A549 (cell line): ENCODE data around the gene NDFIP1. TPM values are rescaled to one million over a fixed set of nuclear protein-coding genes. Genes with fewer than 3 reads are reported as not detected.

ENCODE experiments used
- ATAC-seq, 2 experiments: fragments of 200-7000 bp in 1 of 2; fragments of >200 bp in 1 of 2; cut with Nextera tagmentation in 1 of 2; cut with Tn5 transposase in 1 of 2; 3 replicates each; pipeline versions ENCODE4 v1.8.0 to v1.9.1; 2018 to 2020; ENCODE audit warnings: mild to moderate bottlenecking in 1 of 2, moderate library complexity in 1 of 2
- CTCF ChIA-PET: fragments of 300-600 bp; sonication (Branson Sonifier 250); formaldehyde crosslinking; extraction: SDS; loops from one replicate; lab custom pipeline; 2021; ENCODE audit warnings: antibody characterized with exemption, inconsistent platforms; lab: Yijun Ruan, JAX
- POLR2A ChIA-PET: fragments of 350-600 bp; formaldehyde crosslinking; extraction: SDS; loops from one replicate; lab custom pipeline; 2021; ENCODE audit warnings: antibody characterized with exemption, inconsistent platforms; lab: Yijun Ruan, JAX
- DNase-seq, 2 experiments: peaks; one replicate each; pipeline versions ENCODE4 v3.0.0 to v3.0.0-alpha.2; 2011 to 2016; ENCODE audit warnings: low read depth in 1 of 2, low spot score in 1 of 2
- FAIRE-seq: peaks from 2 replicates; lab custom pipeline; 2011; peaks lifted over from hg19 to GRCh38; lab: Jason Lieb, UNC
- H3K27ac ChIP-seq, 2 experiments: fragments of >200 bp; sonication (Bioruptor Twin); formaldehyde crosslinking; 3 replicates each; pipeline ENCODE4 v1.5.1; 2016 to 2017
- H3K4me1 ChIP-seq: fragments of >200 bp; sonication (Bioruptor Twin); formaldehyde crosslinking; 3 replicates; pipeline ENCODE4 v1.6.1; 2016
- H3K4me2 ChIP-seq: fragments of >200 bp; sonication (Bioruptor Twin); formaldehyde crosslinking; 3 replicates; pipeline ENCODE4 v1.6.1; 2016
- H3K4me3 ChIP-seq: fragments of >200 bp; sonication (Bioruptor Twin); formaldehyde crosslinking; 3 replicates; pipeline ENCODE4 v1.5.1; 2016
- H3K9me3 ChIP-seq: fragments of >200 bp; sonication (Bioruptor Twin); formaldehyde crosslinking; 3 replicates; pipeline ENCODE4 v1.6.1; 2016
- CBX2 ChIP-seq: fragments of 200-600 bp; sonication (generic); IDR thresholded peaks from 2 replicates; pipeline ENCODE4 v1.6.1; 2016; ENCODE audit warnings: low read depth, mild to moderate bottlenecking, borderline replicate concordance
- CBX8 ChIP-seq: fragments of 200-600 bp; sonication (generic); IDR thresholded peaks from 2 replicates; pipeline ENCODE4 v1.6.1; 2016
- CEBPB ChIP-seq, 2 experiments: fragments of >200 bp in 1 of 2; sonication (Bioruptor Twin) in 1 of 2; formaldehyde crosslinking in 1 of 2; IDR thresholded peaks; 2 replicates each; pipeline ENCODE4 v1.6.1; 2012 to 2016
- EHF ChIP-seq: fragments of 250-450 bp; sonication (Bioruptor Pico); IDR thresholded peaks from 2 replicates; pipeline ENCODE4 v1.5.0; 2020; ENCODE audit warnings: mild to moderate bottlenecking
- FOSB ChIP-seq: fragments of 250-450 bp; sonication (Bioruptor Pico); IDR thresholded peaks from 2 replicates; pipeline ENCODE4 v1.5.0; 2020; ENCODE audit warnings: mild to moderate bottlenecking, moderate library complexity
- HOXA7 ChIP-seq: fragments of 250-450 bp; sonication (Bioruptor Pico); IDR thresholded peaks from 2 replicates; pipeline ENCODE4 v1.5.0; 2020; ENCODE audit warnings: mild to moderate bottlenecking, moderate library complexity
- HOXB5 ChIP-seq: fragments of 250-450 bp; sonication (Bioruptor Pico); IDR thresholded peaks from 2 replicates; pipeline ENCODE4 v1.5.0; 2020; ENCODE audit warnings: mild to moderate bottlenecking, moderate library complexity
- KDM1A ChIP-seq: fragments of 200-600 bp; sonication (generic); IDR thresholded peaks from 2 replicates; pipeline ENCODE4 v1.6.1; 2016; ENCODE audit warnings: low read depth, mild to moderate bottlenecking
- KDM5A ChIP-seq: fragments of 200-600 bp; sonication (generic); IDR thresholded peaks from 2 replicates; pipeline ENCODE4 v1.6.1; 2016; ENCODE audit warnings: antibody characterized with exemption, mild to moderate bottlenecking
- MYC ChIP-seq: IDR thresholded peaks from 2 replicates; pipeline ENCODE4 v1.6.1; 2012; ENCODE audit warnings: mild to moderate bottlenecking, inconsistent platforms, low read length, improper control_type of control experiment, borderline replicate concordance
- NFE2L2 ChIP-seq: fragments of 150-350 bp; conservative IDR thresholded peaks from 2 replicates; pipeline ENCODE4 v1.6.1; 2014; ENCODE audit warnings: low read length
- NR3C1 ChIP-seq: fragments of >200 bp; sonication (Bioruptor Twin); formaldehyde crosslinking; IDR thresholded peaks from 3 replicates; pipeline ENCODE4 v1.6.1; 2017
- RCOR1 ChIP-seq: fragments of 150-350 bp; IDR thresholded peaks from 2 replicates; pipeline ENCODE4 v1.6.1; 2014; ENCODE audit warnings: antibody characterized with exemption, low read length, low read depth
- RFX5 ChIP-seq: fragments of 450-650 bp; IDR thresholded peaks from 2 replicates; pipeline ENCODE4 v1.7.1; 2014; ENCODE audit warnings: antibody characterized with exemption, mild to moderate bottlenecking, moderate library complexity
- TFCP2L1 ChIP-seq: fragments of 250-450 bp; sonication (Bioruptor Pico); IDR thresholded peaks from 2 replicates; pipeline ENCODE4 v1.5.0; 2021; ENCODE audit warnings: mild to moderate bottlenecking
- ZC3H11A ChIP-seq: fragments of 450-650 bp; IDR thresholded peaks from 2 replicates; pipeline ENCODE4 v1.6.1; 2014; ENCODE audit warnings: antibody characterized with exemption, mild to moderate bottlenecking
- ZNF302 ChIP-seq: fragments of 250-450 bp; sonication (Bioruptor Pico); IDR thresholded peaks from 2 replicates; pipeline ENCODE4 v1.9.0; 2021; ENCODE audit warnings: inconsistent platforms, mild to moderate bottlenecking, moderate library complexity
- ZSCAN20 ChIP-seq: fragments of 250-450 bp; sonication (Bioruptor Pico); IDR thresholded peaks from 2 replicates; pipeline ENCODE4 v1.8.0; 2022; ENCODE audit warnings: mild to moderate bottlenecking, moderate library complexity
- WGBS: methylation state at CpG from one replicate; pipeline ENCODE4 v1.1.6; 2017; ENCODE audit errors: missing lambda C conversion rate; 5-methylcytosine and 5-hydroxymethylcytosine counted together
- polyA plus RNA-seq, 4 experiments: library from polyadenylated mRNA; depleted of rRNA in 3 of 4; stranded (reverse); fragments of >200 nt; fragmentation: RNase III in 1 of 4; extraction: RNeasy Plus Mini Kit Qiagen cat#74134 plus additional on column Dnase treatment in 1 of 4; gene quantifications; 2 replicates in 3 of 4; 3 replicates in 1 of 4; pipeline ENCODE4 v1.2.3, GENCODE V29; 2011 to 2017
- TF ChIP-seq, protein P1 (sequence below): IDR thresholded peaks from 2 replicates; pipeline ENCODE4 v1.6.1; 2012; ENCODE audit warnings: low read depth, borderline replicate concordance
- TF ChIP-seq, protein P2 (sequence below): IDR thresholded peaks from 2 replicates; pipeline ENCODE4 v1.6.1; 2012
- TF ChIP-seq, protein P3 (sequence below): fragments of 450-650 bp; IDR thresholded peaks from 2 replicates; pipeline ENCODE4 v1.6.1; 2014; ENCODE audit warnings: antibody characterized with exemption

Gene NDFIP1
- polyA plus RNA-seq, 2 of the 4 experiments (the other 2 are of a cell fraction), result 42.4 to 58.0 TPM

DNA sequence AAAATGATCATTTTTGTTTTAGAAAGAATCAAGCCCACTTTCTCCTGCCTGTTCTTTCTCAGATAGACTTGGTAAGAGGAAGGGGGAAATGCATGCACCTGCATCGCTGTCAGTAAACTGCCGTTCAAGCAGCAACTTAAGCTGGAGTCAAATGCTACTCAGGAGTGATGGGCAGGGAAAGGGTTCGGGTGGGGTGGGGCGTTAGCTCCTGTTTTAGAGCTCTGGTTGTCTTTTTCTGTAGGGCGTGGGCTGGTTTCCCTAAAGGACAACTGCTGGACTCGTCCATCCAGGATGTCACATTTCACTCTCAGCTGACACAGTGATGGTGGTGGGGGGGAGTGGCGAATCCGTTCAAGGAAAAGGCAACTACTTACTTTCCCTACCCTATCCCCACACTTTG, 75.0 kb downstream of the NDFIP1 start:
- ChIA-PET POLR2A (no interaction called here), CTCF (interaction anchor here (1.1 kb wide), 1 partner anchor 366 kb away, joined by 4 read pairs; no protein-coding TSS in a partner anchor)
- Histone ChIP-seq H3K4me3 (no peak overlapping the region), H3K4me1 (no peaks in the 10 kb centered on the region), H3K4me2 (no peak overlapping the region), H3K9me3 (no peaks in the 10 kb centered on the region), H3K27ac (no peak overlapping the region)
- ATAC-seq (no peak), FAIRE-seq (no peak), DNase-seq (no peak)
- WGBS, result 69% methylated on average over 8 of the region's 8 CpGs
- TF ChIP-seq HOXB5 (CRISPR knock-in tag) (no peak), ZC3H11A (no peak), CBX8 (no peak)
- TF ChIP-seq, protein P1, sequence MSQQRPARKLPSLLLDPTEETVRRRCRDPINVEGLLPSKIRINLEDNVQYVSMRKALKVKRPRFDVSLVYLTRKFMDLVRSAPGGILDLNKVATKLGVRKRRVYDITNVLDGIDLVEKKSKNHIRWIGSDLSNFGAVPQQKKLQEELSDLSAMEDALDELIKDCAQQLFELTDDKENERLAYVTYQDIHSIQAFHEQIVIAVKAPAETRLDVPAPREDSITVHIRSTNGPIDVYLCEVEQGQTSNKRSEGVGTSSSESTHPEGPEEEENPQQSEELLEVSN, result no peak
- TF ChIP-seq, protein P2, sequence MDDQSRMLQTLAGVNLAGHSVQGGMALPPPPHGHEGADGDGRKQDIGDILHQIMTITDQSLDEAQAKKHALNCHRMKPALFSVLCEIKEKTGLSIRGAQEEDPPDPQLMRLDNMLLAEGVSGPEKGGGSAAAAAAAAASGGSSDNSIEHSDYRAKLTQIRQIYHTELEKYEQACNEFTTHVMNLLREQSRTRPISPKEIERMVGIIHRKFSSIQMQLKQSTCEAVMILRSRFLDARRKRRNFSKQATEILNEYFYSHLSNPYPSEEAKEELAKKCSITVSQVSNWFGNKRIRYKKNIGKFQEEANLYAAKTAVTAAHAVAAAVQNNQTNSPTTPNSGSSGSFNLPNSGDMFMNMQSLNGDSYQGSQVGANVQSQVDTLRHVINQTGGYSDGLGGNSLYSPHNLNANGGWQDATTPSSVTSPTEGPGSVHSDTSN, result no peak
- TF ChIP-seq, protein P3, sequence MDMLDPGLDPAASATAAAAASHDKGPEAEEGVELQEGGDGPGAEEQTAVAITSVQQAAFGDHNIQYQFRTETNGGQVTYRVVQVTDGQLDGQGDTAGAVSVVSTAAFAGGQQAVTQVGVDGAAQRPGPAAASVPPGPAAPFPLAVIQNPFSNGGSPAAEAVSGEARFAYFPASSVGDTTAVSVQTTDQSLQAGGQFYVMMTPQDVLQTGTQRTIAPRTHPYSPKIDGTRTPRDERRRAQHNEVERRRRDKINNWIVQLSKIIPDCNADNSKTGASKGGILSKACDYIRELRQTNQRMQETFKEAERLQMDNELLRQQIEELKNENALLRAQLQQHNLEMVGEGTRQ, result no peak

DNA sequence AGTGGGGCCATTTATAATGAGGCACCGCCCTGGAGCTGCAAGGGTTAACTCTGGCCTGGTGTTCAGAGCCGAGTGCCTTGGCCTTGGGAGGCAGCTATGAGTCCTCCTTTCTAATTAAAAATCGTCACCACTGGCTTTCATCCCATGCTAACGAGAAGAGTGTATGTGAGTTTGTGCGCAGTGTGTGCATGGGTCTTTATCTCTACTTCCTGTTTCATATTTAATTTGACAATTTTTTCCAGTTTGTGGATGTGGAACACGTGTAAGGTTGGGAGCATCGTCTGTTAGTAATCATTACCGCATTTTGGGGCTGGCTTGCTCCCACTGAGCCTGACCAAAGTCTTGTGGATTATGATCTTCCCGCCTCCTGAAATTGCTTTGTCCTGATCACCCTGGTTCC, 76.4 kb downstream of the NDFIP1 start:
- Histone ChIP-seq H3K9me3 (no peaks in the 10 kb centered on the region), H3K4me3 (no peak overlapping the region), H3K27ac (no peak overlapping the region), H3K4me1 (no peaks in the 10 kb centered on the region)
- ChIA-PET POLR2A (no interaction called here), CTCF (interaction anchor here (0.6 to 1.9 kb wide), 3 partner anchors 9 to 141 kb away, joined by 3 to 6 read pairs (median 4); no protein-coding TSS in a partner anchor)
- TF ChIP-seq ZNF302 (CRISPR knock-in tag) (no peak), HOXA7 (CRISPR knock-in tag) (no peak), EHF (CRISPR knock-in tag) (no peak), MYC (no peak), KDM5A (no peak), RCOR1 (no peak), NR3C1 (no peak), RFX5 (no peak), CEBPB (IDR thresholded peaks at IDR 0.05) (no peak), KDM1A (no peak), ZSCAN20 (CRISPR knock-in tag) (no peak), CBX2 (no peak), FOSB (CRISPR knock-in tag) (no peak)
- TF ChIP-seq, protein P2, result no peak
- TF ChIP-seq, all 56 proteins: peak for 0
- no peak overlapping the region for H3K4me2 ChIP-seq
- DNase-seq (no peak), FAIRE-seq (no peak), ATAC-seq (no peak)
- WGBS, result 73% methylated on average over 9 of the region's 9 CpGs

DNA sequence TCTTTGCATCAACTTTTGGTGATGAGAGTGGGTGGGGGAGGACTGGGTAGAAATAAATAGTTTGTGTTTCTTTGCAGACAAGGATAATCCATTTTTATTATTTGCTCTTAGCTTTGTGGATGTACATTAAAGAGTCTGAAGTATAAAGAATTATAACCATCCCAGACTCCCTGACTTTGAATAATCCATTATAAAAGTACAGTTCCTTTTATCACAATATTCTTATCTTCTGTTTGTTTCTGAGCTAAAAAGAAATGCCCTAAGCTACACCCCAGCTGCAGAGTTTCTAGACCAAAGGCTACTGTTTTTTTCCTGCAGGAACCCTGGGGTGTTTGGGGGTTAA, 77.9 kb downstream of the NDFIP1 start:
- FAIRE-seq (no peak), DNase-seq (no peak), ATAC-seq (no peak)
- Histone ChIP-seq H3K4me1 (no peaks in the 10 kb centered on the region), H3K4me3 (no peak overlapping the region), H3K4me2 (no peak overlapping the region), H3K9me3 (no peaks in the 10 kb centered on the region), H3K27ac (no peak overlapping the region)
- POLR2A ChIA-PET, result no interaction called here
- CTCF ChIA-PET, result interaction anchor here (1.4 to 4.1 kb wide), 6 partner anchors 8 to 363 kb away, joined by 4 to 16 read pairs (median 5); no protein-coding TSS in a partner anchor
- TF ChIP-seq CBX8 (no peak), NFE2L2 (no peak), TFCP2L1 (CRISPR knock-in tag) (no peak)
